Measurements from ENCODE around the gene NUBP1. TPM values are rescaled to one million over a fixed set of nuclear protein-coding genes. Genes with fewer than 3 reads are reported as not detected.
"Not testable (repeated sequence)": the region's sequence is repeated elsewhere in the genome, so short reads cannot be mapped to it uniquely, and the experiment has no call there.

NUBP1 gene
- total RNA-seq (ENCODE audit: insufficient read depth, low replicate concordance): 19.7 TPM

DNA sequence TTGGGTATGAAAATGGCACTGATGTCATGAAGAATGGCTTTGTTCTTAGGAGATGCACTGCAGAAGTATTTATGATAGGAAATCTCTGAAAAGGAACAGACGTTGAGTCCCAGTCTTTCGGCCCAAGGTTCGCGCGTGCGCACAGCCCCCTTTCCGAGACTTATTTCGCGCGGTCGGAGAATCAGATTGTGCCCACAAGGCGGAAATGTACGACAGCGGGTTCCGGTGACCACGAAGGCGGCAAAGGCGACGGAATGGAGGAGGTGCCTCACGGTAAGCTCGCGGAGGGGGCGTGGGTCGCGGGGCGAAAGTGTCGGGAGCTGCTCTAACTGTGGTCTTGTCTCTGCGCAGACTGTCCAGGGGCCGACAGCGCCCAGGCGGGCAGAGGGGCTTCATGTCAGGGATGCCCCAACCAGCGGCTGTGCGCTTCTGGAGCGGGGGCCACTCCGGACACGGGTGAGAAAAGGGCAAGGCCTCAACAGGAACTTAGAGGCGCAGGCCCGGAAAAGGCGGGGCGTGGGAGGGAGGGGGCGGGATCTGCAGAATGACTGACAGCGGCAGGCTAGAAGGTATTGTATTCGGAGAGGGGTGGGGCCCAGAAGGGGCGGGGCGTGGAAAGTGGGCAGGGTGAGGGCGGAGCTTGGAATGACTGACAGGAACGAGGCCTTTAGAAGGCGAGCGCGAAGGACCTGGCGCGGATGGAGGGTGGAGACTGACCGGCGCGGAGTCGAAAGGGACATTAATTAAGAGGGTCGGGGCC, at the start of gene NUBP1:
TSS of gene NUBP1 (plus strand) at position 233 of the 760 bp plus-strand sequence. CDS start at position 255, 22 bp downstream.
- peak; percentile 99 for DNase-seq (ENCODE audit: low spot score)

DNA sequence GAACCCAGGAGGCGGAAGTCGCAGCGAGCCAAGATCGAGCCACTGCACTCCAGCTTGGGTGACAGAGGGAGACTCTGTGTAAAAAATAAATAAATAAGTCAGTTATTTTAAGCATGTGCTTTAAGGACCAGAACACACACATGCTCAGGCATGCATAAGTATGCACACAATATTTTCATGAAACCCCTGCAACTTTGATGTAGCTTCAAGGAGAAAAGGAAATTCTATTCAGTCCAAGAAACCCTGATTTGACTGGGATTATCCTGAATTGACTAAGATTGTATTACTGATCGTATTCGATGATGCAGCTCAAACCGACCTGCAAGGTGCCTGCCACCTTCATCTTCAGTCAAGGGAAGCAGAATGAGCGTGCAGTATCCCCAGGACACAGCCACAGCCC, 49.8 kb upstream of the NUBP1 start:
- no peak for DNase-seq (ENCODE audit: low spot score)

GRCh38 chr16:10694306-10694705, 49.3 kb upstream of the NUBP1 start:
- DNase-seq (ENCODE audit: low spot score): no peak

DNA sequence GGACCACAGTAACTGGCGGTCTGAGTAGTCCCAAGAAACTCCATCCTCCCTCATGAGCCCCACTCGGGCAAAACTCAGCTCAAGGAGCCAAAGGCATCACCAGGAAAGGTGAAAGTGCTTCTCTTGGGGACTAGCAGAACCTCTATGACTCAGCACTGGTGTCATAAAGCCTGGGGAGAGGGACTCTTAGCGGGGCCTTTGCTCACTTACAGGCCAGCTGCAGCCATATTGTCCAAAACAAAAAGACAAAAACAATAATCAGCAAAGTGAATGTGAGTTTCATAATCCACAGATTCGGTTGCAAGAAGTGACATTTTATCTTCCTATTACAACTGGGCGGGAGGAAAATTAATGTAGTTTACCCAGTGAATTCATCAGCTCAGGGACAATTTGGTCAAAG, 48.8 kb upstream of the NUBP1 start, which contains the start of gene TEKT5:
TSS of gene TEKT5 (minus strand) at position 101 of the 400 bp plus-strand sequence. CDS start at position 44, 57 bp downstream.
- DNase-seq (ENCODE audit: low spot score): no peak

- DNase-seq (ENCODE audit: low spot score): no peak
Measured at GRCh38 chr16:10699756-10700155, 43.9 kb upstream of the NUBP1 start.

DNA sequence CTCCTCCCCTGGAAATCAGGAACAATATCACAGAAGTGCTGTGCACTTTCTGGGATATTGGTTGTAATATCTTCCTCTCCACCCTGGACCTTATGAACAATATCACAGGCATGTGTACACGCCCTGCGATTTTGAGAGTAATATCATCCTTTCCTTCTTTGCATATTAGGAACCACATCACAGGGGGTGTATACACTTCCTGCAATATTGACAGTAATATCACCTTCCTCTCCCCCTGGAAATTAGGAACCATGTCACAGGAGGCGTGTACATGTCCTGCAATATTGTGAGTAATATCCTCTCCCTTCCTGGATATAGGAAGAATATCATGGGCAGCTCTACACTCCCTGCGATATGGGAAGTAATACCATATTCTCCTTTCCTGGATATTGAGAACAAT, 34.7 kb upstream of the NUBP1 start:
- DNase-seq (ENCODE audit: low spot score): no peak

GRCh38 chr16:10728003-10728887, 15.4 kb upstream of the NUBP1 start:
- no peak for DNase-seq (ENCODE audit: low spot score)

- DNase-seq (ENCODE audit: low spot score): peak; percentile 78
Measured at GRCh38 chr16:10729104-10730048, 14.3 kb upstream of the NUBP1 start.

GRCh38 chr16:10731790-10732189, 11.9 kb upstream of the NUBP1 start:
- DNase-seq (ENCODE audit: low spot score): no peak

DNA sequence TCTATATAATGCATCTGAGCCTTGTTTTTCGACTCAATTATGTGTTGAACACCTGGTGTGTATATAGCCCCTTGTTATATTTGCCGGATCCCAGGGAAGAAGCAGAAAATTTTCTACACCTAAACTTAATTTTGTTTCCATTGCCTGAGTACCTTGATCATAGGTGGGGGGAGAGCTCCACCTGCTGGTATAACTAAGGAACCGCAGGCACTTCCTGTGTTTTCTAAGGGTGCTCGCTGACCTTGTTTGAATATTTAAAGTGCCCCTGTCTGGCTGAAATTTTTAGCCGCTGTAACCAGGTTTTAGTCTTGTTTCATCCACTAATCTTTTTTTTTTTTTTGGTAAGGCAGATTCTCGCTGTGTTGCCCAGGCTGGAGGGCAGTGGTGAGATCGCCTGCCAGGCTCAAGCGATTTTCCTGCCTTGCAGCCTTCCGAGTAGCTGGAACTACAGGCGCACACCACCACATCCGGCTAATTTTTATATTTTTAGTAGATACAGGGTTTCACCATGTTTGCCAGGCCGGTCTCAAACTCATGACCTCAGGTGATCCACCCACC, 6.5 kb upstream of the NUBP1 start:
- DNase-seq (ENCODE audit: low spot score): peak; percentile 75

- peak; percentile 66 for DNase-seq (ENCODE audit: low spot score)
Measured at GRCh38 chr16:10738231-10739077, 5.2 kb upstream of the NUBP1 start.

DNA sequence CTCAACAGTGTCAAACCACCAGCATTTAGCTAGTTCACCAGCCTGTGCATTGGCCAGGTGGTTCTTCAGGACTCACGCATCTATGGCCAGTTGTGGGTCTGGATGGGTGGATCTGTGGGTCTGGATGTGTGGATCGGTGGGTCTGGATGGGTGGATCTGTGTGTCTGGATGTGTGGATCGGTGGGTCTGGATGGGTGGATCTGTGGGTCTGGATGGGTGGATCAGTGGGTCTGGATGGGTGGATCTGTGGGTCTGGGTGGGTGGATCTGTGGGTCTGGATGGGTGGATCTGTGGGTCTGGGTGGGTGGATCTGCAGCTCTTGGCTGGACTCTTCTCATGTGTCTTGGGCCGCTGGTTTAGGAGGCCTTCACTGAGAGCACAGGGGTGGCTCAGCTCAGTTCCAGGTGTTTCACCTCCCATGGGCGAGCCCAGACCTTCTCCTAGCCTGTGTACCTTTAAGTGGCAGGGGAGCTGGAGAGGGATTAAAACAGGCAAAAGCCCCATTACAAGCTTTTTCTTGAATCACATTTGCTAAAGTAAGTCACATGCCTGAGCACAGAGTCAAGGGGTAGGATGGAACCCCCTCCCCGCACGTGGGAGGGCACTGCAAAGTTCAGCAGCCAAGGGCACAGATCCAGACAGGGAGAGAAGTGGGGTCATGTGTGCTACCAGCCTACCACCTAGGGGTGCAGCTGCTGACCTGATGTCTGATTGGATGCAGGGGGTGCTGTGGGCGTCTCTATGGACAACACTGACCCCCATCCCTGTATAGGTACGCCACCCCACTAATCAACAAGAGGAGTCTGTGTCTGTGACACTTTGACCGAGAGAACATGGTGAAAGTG, 3.4 kb upstream of the NUBP1 start:
- no peak for DNase-seq (ENCODE audit: low spot score)

DNA sequence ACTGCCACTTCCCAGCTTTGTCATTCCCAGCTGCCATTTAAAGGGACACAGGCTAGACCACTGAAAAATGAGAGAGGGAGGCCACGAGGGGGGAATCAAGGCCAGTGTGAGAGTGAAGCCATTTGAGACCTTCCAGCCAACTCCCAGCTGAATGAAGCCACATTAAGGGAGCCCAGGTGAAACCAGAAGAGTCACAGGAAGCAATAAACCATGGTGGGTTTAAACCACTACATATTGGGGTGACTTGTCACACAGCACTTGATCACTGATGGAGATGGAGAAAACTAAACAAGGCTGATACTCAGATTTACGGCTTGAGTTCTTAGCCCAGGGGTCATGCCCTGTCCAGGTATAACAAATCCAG, 2.8 kb upstream of the NUBP1 start:
- no peak for DNase-seq (ENCODE audit: low spot score)

DNA sequence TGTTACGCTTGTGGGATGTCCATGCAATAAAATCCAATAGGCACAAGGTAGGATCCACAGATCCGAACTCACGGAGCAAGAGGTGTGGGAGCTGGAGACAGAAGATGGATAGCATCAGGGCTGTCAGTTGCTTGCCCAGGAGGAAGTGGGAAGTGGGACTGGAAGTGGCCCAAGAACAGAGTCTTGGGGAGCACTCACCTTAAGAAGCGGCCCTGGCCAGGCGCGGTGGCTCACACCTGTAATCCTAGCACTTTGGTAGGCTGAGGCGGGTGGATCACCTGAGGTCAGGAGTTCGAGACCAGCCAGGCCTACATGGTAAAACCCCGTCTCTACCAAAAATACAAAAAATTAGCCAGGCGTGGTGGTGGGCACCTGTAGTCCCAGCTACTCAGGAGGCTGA, 2.4 kb upstream of the NUBP1 start:
- DNase-seq (ENCODE audit: low spot score): not testable (repeated sequence)

- peak; percentile 37 for DNase-seq (ENCODE audit: low spot score)
Measured at GRCh38 chr16:10741844-10742243, 1.8 kb upstream of the NUBP1 start.

GRCh38 chr16:10743227-10743609, 424 bp upstream of the NUBP1 start:
- no peak for DNase-seq (ENCODE audit: low spot score)

GRCh38 chr16:10744370-10745030, 858 bp downstream of the NUBP1 start:
- no peak for DNase-seq (ENCODE audit: low spot score)

DNA sequence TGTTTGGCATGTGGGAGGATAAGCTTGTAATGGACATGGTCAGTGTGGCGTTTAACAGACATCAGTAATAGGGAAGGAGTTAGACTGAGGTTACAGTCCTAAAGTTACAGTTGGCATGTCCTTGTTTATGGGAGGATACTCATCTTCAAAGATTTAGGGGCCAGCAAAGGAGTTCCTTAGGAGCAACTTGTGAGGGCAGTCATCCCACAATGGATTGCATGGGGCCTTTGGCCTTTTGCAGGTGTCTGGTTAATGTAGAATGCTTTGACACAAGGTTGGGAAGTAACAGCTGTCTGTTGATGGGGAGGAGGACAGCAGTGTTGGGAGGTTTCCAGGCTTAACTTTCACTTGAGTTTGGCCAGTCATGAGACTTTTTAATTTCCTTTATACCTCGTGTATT, 2.2 kb downstream of the NUBP1 start:
- no peak for DNase-seq (ENCODE audit: low spot score)

GRCh38 chr16:10750793-10751192, 7.2 kb downstream of the NUBP1 start:
- no peak for DNase-seq (ENCODE audit: low spot score)

All from umbilical cord (tissue), 2 donors.